DND-41 (cell line): ENCODE measurements around the gene ATP6V1F.

Experiments
- ATAC-seq: fragments of 200-7000 bp; cut with Tn5 transposase; 3 replicates; pipeline ENCODE4 v1.9.1; 2021; ENCODE audit warnings: low read depth; ENCODE audit not compliant: insufficient read depth
- DNase-seq: peaks from one replicate; pipeline ENCODE4 v3.0.0-alpha.2; 2020
- H2AFZ ChIP-seq: 2 replicates; pipeline ENCODE4 v1.6.0; 2012; ENCODE audit warnings: low read depth, low read length
- H3K27ac ChIP-seq: 2 replicates; pipeline ENCODE4 v1.5.1; 2012; ENCODE audit warnings: low read length, inconsistent platforms
- H3K27me3 ChIP-seq: fragments of 200-600 bp; sonication (generic); 2 replicates; pipeline ENCODE4 v1.6.0; 2012; ENCODE audit warnings: low read length, mild to moderate bottlenecking, inconsistent platforms; ENCODE audit not compliant: insufficient read depth, poor library complexity
- H3K36me3 ChIP-seq: 2 replicates; pipeline ENCODE4 v1.5.1; 2012; ENCODE audit warnings: low read length, inconsistent platforms; ENCODE audit not compliant: insufficient read depth
- H3K4me1 ChIP-seq: 2 replicates; pipeline ENCODE4 v1.5.1; 2012; ENCODE audit warnings: mild to moderate bottlenecking, low read length; ENCODE audit not compliant: insufficient read depth
- H3K4me2 ChIP-seq: 2 replicates; pipeline ENCODE4 v1.6.0; 2012; ENCODE audit warnings: mild to moderate bottlenecking, moderate library complexity, low read length, inconsistent platforms; ENCODE audit not compliant: insufficient read depth
- H3K4me3 ChIP-seq, 2 experiments: fragments of 200-600 bp in 1 of 2; shearing (Covaris generic) in 1 of 2; 2 replicates each; pipeline ENCODE4 v1.5.1; 2012 to 2016; ENCODE audit warnings: inconsistent platforms in 2 of 2, low read length in 2 of 2, mild to moderate bottlenecking in 2 of 2, low read depth in 1 of 2, moderate library complexity in 1 of 2
- H3K79me2 ChIP-seq: 2 replicates; pipeline ENCODE4 v1.6.0; 2012; ENCODE audit warnings: low read length, inconsistent platforms; ENCODE audit not compliant: insufficient read depth
- H3K9ac ChIP-seq: 2 replicates; pipeline ENCODE4 v1.6.0; 2012; ENCODE audit warnings: low read depth, mild to moderate bottlenecking, inconsistent platforms, low read length, moderate library complexity
- H3K9me3 ChIP-seq: 2 replicates; pipeline ENCODE4 v1.5.1; 2012; ENCODE audit warnings: low read length, moderate library complexity, mild to moderate bottlenecking, inconsistent platforms; ENCODE audit not compliant: insufficient read depth, severe bottlenecking
- H4K20me1 ChIP-seq: 2 replicates; pipeline ENCODE4 v1.6.0; 2012; ENCODE audit warnings: low read length; ENCODE audit not compliant: insufficient read depth
- EZH2 ChIP-seq: IDR thresholded peaks from 3 replicates; pipeline ENCODE4 v1.6.1; 2012; ENCODE audit warnings: borderline replicate concordance, low read depth, mild to moderate bottlenecking, moderate library complexity, low read length, inconsistent platforms; ENCODE audit not compliant: severe bottlenecking
- TF ChIP-seq, protein P1 (sequence below): IDR thresholded peaks from 2 replicates; pipeline ENCODE4 v1.5.1; 2012; ENCODE audit warnings: borderline replicate concordance, low read length, moderate library complexity, mild to moderate bottlenecking; ENCODE audit not compliant: poor library complexity, severe bottlenecking; ENCODE audit errors: extremely low read depth

The ATP6V1F gene

DNA sequence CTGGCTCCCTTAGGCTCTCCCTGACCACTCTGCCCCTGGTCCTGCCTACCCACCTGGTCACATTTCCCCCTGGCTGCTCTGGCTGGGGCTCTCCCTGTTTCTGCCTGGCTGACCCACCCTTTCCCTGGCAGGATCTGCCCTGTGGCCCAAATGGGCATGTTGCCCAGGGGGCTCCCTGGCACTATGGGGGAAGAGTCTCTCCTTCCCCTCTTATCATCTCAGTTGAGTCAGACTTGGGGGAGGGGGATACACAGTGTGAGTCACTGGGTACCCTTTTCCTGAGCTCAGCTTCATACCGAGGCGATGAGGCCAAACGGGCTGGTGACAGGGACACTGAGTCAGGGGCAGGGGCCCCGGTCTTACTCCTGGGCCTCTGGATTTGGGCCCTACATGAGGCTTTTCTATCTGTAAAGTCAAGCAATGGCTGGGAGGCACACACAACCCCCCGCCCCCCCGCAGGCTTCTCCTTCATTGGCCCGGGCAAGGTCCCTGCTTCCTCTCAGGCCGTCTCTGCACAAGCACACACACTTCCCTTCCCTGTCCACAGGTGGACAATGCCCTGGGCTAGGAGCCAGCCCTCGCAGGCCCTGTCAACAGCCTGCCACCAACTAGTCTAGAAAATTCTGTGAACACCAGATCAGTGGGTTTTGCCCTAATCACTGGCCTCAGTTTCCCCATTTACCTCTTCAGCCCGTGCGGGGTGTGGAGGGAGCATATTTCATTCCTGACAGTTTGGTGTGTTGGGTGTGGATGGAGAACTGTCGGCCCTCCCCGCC, 33.1 kb upstream of the ATP6V1F start:
- H3K27ac ChIP-seq = no peak overlapping the region
- no peaks in the 10 kb centered on the region for H4K20me1 ChIP-seq
- H3K9me3 ChIP-seq = no peaks in the 10 kb centered on the region
- no peaks in the 10 kb centered on the region for H3K27me3 ChIP-seq
- H3K36me3 ChIP-seq = no peaks in the 10 kb centered on the region
- no peak overlapping the region for H3K9ac ChIP-seq
- H3K4me3 ChIP-seq = no peak overlapping the region
- no peak overlapping the region for H3K4me2 ChIP-seq
- H3K4me1 ChIP-seq = no peaks in the 10 kb centered on the region
- ATAC-seq = no peak
- TF ChIP-seq, protein P1, sequence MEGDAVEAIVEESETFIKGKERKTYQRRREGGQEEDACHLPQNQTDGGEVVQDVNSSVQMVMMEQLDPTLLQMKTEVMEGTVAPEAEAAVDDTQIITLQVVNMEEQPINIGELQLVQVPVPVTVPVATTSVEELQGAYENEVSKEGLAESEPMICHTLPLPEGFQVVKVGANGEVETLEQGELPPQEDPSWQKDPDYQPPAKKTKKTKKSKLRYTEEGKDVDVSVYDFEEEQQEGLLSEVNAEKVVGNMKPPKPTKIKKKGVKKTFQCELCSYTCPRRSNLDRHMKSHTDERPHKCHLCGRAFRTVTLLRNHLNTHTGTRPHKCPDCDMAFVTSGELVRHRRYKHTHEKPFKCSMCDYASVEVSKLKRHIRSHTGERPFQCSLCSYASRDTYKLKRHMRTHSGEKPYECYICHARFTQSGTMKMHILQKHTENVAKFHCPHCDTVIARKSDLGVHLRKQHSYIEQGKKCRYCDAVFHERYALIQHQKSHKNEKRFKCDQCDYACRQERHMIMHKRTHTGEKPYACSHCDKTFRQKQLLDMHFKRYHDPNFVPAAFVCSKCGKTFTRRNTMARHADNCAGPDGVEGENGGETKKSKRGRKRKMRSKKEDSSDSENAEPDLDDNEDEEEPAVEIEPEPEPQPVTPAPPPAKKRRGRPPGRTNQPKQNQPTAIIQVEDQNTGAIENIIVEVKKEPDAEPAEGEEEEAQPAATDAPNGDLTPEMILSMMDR = no peak
- TF ChIP-seq EZH2 = no peak
- DNase-seq = no peak
- H2AFZ ChIP-seq = no peak overlapping the region
- no peaks in the 10 kb centered on the region for H3K79me2 ChIP-seq

DNA sequence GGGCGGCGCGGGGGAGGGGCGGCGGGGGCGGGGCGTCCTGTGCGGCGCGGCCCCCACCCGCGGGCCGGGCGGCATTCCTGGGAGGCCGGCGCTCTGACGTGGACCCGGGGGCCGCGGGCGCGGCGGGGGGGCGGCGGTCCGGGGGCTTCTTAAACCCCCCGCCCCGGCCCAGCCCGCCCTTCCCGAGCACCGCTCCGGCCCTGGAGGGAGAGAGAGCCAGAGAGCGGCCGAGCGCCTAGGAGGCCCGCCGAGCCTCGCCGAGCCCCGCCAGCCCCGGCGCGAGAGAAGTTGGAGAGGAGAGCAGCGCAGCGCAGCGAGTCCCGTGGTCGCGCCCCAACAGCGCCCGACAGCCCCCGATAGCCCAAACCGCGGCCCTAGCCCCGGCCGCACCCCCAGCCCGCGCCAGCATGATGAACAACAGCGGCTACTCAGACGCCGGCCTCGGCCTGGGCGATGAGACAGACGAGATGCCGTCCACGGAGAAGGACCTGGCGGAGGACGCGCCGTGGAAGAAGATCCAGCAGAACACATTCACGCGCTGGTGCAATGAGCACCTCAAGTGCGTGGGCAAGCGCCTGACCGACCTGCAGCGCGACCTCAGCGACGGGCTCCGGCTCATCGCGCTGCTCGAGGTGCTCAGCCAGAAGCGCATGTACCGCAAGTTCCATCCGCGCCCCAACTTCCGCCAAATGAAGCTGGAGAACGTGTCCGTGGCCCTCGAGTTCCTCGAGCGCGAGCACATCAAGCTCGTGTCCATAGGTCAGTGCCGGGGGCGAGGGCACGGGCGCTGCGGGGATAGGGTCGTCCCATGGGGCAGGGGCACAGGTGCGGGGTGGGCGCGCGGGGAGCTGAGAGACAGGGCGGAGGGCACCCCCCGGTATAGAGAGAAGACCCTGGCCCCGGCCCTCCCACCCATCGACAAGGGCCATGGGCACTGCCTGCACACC, 32.2 kb upstream of the ATP6V1F start, which contains the start of gene FLNC:
FLNC (plus strand) TSS at position 176 of the 947 bp plus-strand sequence; CDS start at position 408, 232 bp downstream.
- no peak within 1 kb of the TSS for H2AFZ ChIP-seq
- H3K9me3 ChIP-seq = no peaks in the 10 kb centered on the region
- ATAC-seq = no peak
- no peak for TF ChIP-seq EZH2
- TF ChIP-seq, protein P1 = no peak
- H3K79me2 ChIP-seq = no peaks in the 10 kb centered on the region
- no peak within 1 kb of the TSS for H3K4me3 ChIP-seq
- no peaks in the 10 kb centered on the region for H3K4me1 ChIP-seq
- DNase-seq = no peak
- H3K4me2 ChIP-seq = no peak within 1 kb of the TSS
- no peak within 1 kb of the TSS for H3K9ac ChIP-seq
- H3K36me3 ChIP-seq = no peaks in the 10 kb centered on the region
- no peaks in the 10 kb centered on the region for H3K27me3 ChIP-seq
- H3K27ac ChIP-seq = no peak within 1 kb of the TSS
- H4K20me1 ChIP-seq = no peaks in the 10 kb centered on the region

DNA sequence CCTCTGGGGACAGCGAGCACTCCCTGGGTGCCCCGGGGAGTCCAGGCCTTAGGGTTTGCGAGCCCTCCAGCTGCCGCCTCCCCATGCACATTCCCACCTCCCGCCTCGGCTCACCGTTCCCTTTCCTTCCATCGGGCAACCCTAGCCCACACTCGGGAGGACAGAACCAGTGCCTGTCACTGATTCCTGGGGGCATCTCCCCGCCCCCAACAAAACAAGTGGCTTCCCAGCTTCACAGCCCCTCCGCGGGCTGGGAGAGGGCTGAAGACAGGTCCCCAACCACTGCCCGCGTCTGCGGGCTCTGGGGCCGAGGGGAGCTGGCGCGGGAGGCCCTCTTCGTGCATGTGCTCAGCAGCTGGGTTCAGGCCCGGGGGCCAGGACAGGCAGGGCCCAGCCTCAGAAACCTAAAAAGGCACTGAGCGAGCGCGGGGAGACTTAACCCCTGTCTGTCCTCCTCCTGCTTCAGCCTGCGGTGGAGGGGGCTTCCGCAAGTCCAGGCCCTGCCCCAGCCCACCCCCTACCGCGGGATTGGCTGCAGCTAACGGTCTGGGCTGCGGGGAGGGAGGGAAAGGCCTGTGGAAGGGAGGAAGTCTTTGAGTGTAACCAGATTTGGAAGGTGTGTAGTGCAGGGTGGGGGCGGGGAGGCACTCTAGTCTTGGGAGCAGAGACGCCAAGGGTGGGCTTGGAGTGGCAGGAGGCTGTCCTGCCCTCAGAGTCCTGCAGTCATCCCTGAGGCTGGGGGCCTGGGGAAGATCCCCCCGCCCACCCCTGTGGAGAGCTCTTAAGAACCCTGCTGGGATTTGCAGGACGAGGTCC, 31.3 kb upstream of the ATP6V1F start:
- H3K79me2 ChIP-seq = no peaks in the 10 kb centered on the region
- no peaks in the 10 kb centered on the region for H3K36me3 ChIP-seq
- H4K20me1 ChIP-seq = no peaks in the 10 kb centered on the region
- H3K9ac ChIP-seq = no peak overlapping the region
- H2AFZ ChIP-seq = no peak overlapping the region
- TF ChIP-seq, protein P1 = no peak
- no peak for TF ChIP-seq EZH2
- no peak overlapping the region for H3K27ac ChIP-seq
- ATAC-seq (no peak), DNase-seq (no peak)
- H3K9me3 ChIP-seq = no peaks in the 10 kb centered on the region
- H3K27me3 ChIP-seq = no peaks in the 10 kb centered on the region
- no peaks in the 10 kb centered on the region for H3K4me1 ChIP-seq
- no peak overlapping the region for H3K4me2 ChIP-seq
- H3K4me3 ChIP-seq = no peak overlapping the region
